Measurements from ENCODE around the gene DRAXIN. TPM values are rescaled to one million over a fixed set of nuclear protein-coding genes. Genes with fewer than 3 reads are reported as not detected.

The DRAXIN gene
- total RNA-seq, 4 donors from 2014 or later, result 0.14 to 0.16 TPM; not detected in 2

DNA sequence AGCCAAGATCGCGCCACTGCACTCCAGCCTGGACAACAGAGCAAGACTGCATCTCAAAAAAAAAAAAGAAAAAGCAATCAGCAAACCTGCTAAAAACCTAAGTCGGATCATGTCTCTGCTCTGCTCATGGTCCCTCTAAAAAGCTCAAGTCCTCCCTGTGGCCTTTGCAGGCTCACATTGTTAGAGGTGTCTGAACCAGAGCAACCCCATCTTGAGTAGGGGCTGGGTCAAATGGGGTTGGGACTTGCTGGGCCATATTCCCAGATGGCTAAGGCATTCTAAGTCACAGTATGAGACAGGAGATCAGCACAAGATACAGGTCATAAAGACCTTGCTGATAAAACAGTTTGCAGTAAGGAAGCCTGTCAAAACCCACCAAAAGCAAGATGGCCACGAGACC lies 3.0 kb upstream of the DRAXIN start:
- H3K4me1 ChIP-seq, result peaks cover 4 to 21% (median 17%) of the 10 kb centered on the region in 4 donors
- no peak for TF ChIP-seq POLR2A (IDR thresholded peaks at IDR 0.05)
- TF ChIP-seq POLR2AphosphoS5 (IDR thresholded peaks at IDR 0.05), result no peak
- TF ChIP-seq, protein P1, sequence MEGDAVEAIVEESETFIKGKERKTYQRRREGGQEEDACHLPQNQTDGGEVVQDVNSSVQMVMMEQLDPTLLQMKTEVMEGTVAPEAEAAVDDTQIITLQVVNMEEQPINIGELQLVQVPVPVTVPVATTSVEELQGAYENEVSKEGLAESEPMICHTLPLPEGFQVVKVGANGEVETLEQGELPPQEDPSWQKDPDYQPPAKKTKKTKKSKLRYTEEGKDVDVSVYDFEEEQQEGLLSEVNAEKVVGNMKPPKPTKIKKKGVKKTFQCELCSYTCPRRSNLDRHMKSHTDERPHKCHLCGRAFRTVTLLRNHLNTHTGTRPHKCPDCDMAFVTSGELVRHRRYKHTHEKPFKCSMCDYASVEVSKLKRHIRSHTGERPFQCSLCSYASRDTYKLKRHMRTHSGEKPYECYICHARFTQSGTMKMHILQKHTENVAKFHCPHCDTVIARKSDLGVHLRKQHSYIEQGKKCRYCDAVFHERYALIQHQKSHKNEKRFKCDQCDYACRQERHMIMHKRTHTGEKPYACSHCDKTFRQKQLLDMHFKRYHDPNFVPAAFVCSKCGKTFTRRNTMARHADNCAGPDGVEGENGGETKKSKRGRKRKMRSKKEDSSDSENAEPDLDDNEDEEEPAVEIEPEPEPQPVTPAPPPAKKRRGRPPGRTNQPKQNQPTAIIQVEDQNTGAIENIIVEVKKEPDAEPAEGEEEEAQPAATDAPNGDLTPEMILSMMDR (IDR thresholded peaks at IDR 0.05), result no peak
- TF ChIP-seq EP300 (IDR thresholded peaks at IDR 0.05; ENCODE audit: low read depth), result no peak
- H3K36me3 ChIP-seq, result no peaks in the 10 kb centered on the region
- WGBS, 2 donors (ENCODE audit: low coverage in 1 of 2), result 88 to 89% methylated on average over 3 to 4 of the region's 4 CpGs
- H3K9me3 ChIP-seq, result no peaks in the 10 kb centered on the region
- no peak overlapping the region for H3K4me3 ChIP-seq
- no peak for DNase-seq
- no peak overlapping the region for H3K27ac ChIP-seq
- peaks cover 69% of the 10 kb centered on the region for H3K27me3 ChIP-seq
- in situ Hi-C loops (cut with MboI; ENCODE audit: low pct_ligation_motif_present in 1 of 4, low pct_unique_long_range_greater_than_20kb in 1 of 4, low sequenced_read_pairs in 3 of 4), result no loop called here
- intact Hi-C loops (cut with DNase I; ENCODE audit: low total_unique reads), result no loop called here

DNA sequence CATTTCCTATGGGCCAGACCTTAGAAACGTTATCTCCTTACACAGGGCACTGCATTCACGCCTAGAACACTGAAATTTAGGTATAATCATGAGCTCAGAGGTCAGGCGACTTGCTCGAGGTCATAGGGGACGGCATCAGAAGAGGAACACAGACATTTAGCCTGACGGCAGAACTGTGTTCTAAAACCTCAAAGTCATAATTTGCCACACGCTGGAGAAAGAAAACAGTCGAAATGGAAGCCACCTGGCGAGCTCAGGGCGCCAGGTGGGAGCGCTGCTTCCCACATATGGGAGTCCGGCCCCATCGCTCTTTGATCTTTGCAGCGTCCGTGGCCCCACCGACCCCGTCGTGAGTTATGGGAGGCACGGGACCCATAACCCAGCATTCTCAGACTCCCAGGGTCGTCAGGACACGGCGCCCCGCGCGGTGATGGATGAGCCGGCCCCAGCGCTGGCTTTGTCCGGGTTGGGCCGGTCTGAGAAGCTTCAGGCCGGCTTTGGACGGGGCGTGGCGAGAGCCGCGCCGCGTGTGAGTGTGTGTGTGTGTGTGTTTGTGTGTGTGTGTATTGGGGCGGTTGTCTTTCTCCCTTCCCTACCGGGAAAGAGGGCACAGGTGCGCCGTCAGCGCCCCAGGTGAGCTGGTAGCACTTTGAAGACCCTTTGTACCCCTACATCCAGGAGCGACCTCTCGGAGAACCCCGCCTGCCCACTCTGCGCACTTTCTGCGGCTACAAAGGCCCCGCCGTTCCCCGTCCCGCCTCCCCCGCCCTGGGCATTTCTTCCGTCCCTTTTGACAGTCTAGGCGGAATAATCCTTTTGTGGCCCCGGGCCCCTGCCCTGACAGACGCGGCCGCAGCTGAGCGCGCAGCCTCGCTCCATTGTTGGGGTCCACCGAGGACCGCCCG lies 861 bp upstream of the DRAXIN start:
- Histone ChIP-seq H3K27me3 (peaks cover 85% of the 10 kb centered on the region), H3K36me3 (no peaks in the 10 kb centered on the region), H3K4me3 (peak overlapping the region in 2 of 4 donors; percentile 12 to 39), H3K27ac (no peak overlapping the region), H3K9me3 (no peaks in the 10 kb centered on the region), H3K4me1 (peaks cover 4 to 21% (median 17%) of the 10 kb centered on the region in 4 donors)
- DNase-seq, result no peak
- in situ Hi-C loops (cut with MboI; ENCODE audit: low pct_ligation_motif_present in 1 of 4, low pct_unique_long_range_greater_than_20kb in 1 of 4, low sequenced_read_pairs in 3 of 4) (no loop called here), intact Hi-C loops (cut with DNase I; ENCODE audit: low total_unique reads) (no loop called here)
- TF ChIP-seq POLR2A (IDR thresholded peaks at IDR 0.05) (no peak), EP300 (IDR thresholded peaks at IDR 0.05; ENCODE audit: low read depth) (no peak), POLR2AphosphoS5 (IDR thresholded peaks at IDR 0.05) (no peak)
- TF ChIP-seq, protein P1 (IDR thresholded peaks at IDR 0.05), result no peak
- WGBS, 2 donors (ENCODE audit: low coverage in 1 of 2), result 6% methylated on average over 56 of the region's 64 CpGs; no CpG with 5 or more reads in 1 of the 2 donors

- intact Hi-C loops (cut with DNase I; ENCODE audit: low total_unique reads) (no loop called here), in situ Hi-C loops (cut with MboI; ENCODE audit: low pct_ligation_motif_present in 1 of 4, low pct_unique_long_range_greater_than_20kb in 1 of 4, low sequenced_read_pairs in 3 of 4) (no loop called here)
- no peak for DNase-seq
- Histone ChIP-seq H3K36me3 (no peaks in the 10 kb centered on the region), H3K9me3 (no peaks in the 10 kb centered on the region), H3K4me1 (peaks cover 4 to 21% (median 17%) of the 10 kb centered on the region in 4 donors), H3K4me3 (peak overlapping the region in 2 of 4 donors; percentile 12 to 39), H3K27ac (no peak overlapping the region), H3K27me3 (peaks cover 75% of the 10 kb centered on the region)
- 0 to 19% methylated on average over 4 to 54 of the region's 64 CpGs for WGBS, 2 donors (ENCODE audit: low coverage in 1 of 2)
- TF ChIP-seq POLR2A (IDR thresholded peaks at IDR 0.05) (no peak), POLR2AphosphoS5 (IDR thresholded peaks at IDR 0.05) (no peak), EP300 (IDR thresholded peaks at IDR 0.05; ENCODE audit: low read depth) (no peak)
- TF ChIP-seq, protein P1 (IDR thresholded peaks at IDR 0.05), result no peak
Measured at GRCh38 chr1:11691928-11692711, 610 bp downstream of the DRAXIN start.

DNA sequence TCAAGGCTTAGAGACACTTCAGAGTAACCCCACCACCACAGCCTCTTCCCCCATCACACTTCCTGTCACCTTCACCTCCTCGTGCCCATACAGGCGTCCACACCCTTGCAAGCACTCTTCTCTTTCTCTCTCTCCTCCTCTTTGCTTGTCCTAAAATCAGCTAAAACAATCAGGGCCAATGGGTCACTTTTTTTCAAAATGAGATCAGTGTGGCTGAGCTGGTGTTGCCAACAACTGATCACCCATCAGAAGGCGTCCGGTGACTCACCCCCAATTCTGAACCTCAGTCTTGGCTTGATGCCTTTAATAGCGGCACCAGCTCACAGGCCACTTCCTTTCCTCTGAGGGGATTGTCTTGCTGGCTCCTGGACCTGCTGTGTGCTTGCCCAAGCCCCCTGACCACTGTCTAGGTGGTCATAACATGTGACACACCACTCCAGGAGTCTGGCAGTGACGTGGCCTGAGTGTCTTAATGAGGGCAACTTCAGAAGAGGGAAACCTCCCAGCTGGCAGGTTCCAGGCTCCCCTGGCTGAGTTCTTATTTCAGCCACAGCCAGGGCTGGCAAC lies 1.6 kb downstream of the DRAXIN start:
- in situ Hi-C loops (cut with MboI; ENCODE audit: low pct_ligation_motif_present in 1 of 4, low pct_unique_long_range_greater_than_20kb in 1 of 4, low sequenced_read_pairs in 3 of 4) (no loop called here), intact Hi-C loops (cut with DNase I; ENCODE audit: low total_unique reads) (no loop called here)
- DNase-seq, result peak; percentile 19
- no peaks in the 10 kb centered on the region for H3K9me3 ChIP-seq
- WGBS, 2 donors (ENCODE audit: low coverage in 1 of 2), result 0 to 10% methylated on average over 2 to 6 of the region's 6 CpGs
- H3K27ac ChIP-seq, result no peak overlapping the region
- H3K27me3 ChIP-seq, result peaks cover 72% of the 10 kb centered on the region
- TF ChIP-seq POLR2AphosphoS5 (IDR thresholded peaks at IDR 0.05), result no peak
- TF ChIP-seq, protein P1 (IDR thresholded peaks at IDR 0.05), result no peak
- no peak for TF ChIP-seq POLR2A (IDR thresholded peaks at IDR 0.05)
- H3K4me3 ChIP-seq, result no peak overlapping the region
- H3K4me1 ChIP-seq, result peaks cover 4 to 21% (median 17%) of the 10 kb centered on the region in 4 donors
- H3K36me3 ChIP-seq, result no peaks in the 10 kb centered on the region
